Right hindlimb (tissue), 1 donor: ENCODE results near the gene PSAP.
A peak's percentile ranks its signal among the peaks of the same experiment; 100 is the strongest.

ENCODE experiments used
- DNase-seq: peaks from one replicate; pipeline ENCODE4 v3.0.0-alpha.2; 2018

PSAP gene

DNA sequence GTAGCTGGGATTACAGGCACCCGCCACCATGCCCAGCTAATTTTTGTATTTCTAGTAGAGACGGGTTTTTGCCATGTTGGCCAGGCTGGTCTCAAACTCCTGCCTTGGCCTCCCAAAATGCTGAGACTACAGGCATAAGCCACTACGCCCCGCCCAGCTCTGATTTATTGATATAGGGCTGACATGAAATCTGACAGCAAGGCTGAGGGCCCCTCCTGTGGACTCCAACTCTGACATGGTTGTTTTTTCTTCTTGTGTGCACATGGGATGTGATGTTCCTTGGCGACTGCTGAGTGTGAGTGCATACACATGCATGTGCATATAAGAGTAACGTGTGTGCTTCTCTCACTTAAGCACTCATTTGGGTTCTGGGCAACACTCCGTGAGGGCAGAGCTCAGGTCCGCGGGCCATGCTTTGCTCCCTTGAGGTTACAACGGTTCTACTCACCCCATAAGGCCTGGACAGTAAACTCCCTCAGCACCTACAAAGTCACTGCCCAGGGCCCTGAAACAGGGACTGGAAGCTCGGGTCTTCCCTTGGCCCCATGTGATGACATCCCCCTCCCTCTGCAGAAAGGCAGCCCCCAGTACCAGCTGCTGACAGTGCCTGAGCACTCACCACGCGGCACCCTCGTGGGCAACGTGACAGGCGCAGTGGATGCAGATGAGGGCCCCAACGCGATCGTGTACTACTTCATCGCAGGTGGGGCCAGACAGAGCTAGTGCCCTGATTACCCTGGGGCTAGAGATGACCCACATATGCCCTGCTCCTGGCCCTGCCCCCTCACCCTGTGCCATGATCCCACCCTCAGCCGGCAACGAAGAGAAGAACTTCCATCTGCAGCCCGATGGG, 44.1 kb downstream of the PSAP start:
- no peak for DNase-seq

DNA sequence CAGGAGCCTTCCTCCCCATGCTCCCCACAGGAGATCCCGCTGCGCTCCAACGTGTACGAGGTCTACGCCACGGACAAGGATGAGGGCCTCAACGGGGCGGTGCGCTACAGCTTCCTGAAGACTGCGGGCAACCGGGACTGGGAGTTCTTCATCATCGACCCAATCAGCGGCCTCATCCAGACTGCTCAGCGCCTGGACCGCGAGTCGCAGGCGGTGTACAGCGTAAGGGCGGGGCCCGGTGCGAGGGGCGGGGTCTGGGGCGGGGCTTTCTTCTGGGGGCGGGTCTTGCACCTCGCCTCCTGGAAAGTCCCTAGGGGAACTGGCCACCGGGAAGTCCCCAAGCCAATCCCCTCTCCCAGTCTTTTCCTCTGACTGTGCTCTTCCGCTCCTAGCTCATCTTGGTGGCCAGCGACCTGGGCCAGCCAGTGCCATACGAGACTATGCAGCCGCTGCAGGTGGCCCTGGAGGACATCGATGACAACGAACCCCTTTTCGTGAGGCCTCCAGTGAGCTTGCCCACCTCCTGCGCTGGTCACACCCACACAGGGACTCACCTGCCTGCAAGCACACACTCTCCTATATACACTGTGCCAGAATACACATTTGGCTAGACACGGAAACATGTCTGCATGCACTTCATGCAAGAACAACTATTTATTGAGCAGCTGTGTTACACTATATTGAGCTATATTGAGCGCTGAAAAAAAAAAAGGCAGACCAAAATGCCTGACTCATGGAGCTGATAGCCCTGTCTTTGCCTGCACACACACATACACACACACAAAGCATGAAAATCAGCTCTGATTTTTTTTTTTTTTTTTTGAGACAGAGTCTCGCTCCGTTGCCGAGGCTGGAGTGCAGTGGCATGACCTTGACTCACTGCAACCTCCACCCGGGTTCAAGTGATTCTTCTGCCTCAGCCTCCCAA, 45.0 kb downstream of the PSAP start:
- DNase-seq, result peak; percentile 5

DNA sequence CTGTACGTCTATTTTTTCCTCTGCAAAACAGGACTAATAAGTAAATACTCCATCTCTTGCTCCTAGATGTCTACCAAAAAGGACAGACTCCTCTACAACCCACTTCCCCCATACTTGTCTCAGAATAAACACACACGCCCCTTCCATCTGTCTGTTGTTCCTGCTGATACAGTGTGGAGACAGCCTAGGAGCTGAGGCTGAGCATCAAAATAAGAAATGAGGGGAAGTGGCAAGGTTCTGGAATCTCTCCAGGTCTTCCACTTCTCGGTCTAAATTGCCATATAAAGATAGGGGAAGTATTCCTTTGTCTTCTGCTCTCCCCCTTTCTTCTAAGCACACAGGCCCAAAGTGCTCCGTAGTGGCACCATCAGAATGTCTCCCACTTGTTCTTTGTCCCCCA, 47.0 kb downstream of the PSAP start:
- DNase-seq, result peak; percentile 6

- peak; percentile 15 for DNase-seq
Observed at GRCh38 chr10:71802715-71803488, 48.1 kb downstream of the PSAP start.

- DNase-seq, result no peak
Observed at GRCh38 chr10:71802235-71802634, 48.8 kb downstream of the PSAP start.

- DNase-seq, result no peak
Observed at GRCh38 chr10:71801361-71801760, 49.7 kb downstream of the PSAP start.

DNA sequence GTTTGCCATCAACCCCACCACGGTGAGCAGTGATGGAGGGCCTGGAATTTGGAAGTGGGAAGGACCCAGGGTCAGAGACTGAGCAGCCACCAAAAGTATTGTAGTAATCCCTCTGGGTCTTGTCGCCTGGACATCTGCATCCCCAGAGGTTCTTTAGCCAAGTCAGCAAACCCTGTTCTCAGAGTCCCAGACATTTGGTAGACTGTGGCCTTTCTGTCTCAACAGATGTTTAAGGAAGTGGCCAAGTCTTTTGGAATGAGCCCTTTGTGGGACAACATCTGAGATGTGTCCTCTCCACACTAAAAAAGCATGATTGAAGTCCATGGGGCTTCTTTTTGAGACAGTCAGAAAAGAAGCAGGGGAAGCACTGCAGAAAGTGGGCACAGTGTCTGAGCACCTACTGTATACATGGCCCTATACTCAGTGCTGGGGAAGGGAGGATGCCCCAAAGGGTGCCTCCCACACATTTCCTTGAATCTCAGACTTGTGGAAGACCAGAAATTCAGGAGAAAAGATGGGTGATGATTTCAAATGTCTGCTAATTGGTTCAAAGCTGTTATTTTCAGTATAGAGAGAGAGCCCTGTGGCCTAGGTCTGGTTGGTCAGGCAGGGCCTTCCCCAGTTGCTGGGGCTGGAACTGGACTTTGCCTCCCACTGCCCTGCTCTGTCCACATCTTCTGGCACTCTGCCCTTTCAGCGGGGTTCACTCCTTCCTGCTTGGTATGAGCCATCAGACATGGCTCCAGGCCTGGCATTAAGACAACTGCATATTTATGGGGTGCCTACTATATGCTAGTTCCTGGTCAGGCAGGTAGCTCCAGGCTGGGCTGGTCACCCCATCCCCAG, 51.2 kb downstream of the PSAP start:
- DNase-seq, result no peak

GRCh38 chr10:71799112-71799511, 51.9 kb downstream of the PSAP start:
- DNase-seq, result no peak

- no peak for DNase-seq
Observed at GRCh38 chr10:71798308-71798624, 52.8 kb downstream of the PSAP start.

GRCh38 chr10:71797533-71798307, 53.3 kb downstream of the PSAP start:
- no peak for DNase-seq

DNA sequence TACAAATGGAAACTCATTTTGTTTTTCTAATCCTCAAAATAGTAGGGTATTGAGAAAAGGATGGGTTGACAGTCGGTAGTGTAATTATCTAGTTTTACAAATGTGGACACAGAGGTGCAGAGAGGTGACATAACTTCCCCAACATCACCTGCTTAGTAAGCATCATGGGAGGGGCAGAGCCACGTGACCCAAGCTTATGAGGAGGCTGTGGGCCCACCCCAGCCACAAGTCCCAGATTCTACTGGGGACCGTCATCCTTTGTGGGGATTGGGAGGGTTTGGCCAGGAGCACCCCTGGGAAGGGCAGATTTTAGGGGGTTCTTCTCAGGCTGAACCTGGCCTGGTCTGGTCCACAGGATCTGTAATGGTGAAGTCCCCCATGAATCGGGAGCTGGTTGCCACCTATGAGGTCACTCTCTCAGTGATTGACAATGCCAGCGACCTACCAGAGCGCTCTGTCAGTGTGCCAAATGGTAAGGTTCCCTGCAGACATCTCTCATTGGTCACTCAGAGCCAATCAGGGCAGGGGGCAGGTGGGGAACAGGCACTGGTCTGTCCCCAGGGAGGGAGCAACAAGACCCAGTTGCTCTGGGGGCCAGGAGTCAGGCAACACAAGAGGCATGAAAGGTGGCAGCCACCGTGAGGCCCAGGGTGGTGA, 54.2 kb downstream of the PSAP start:
- no peak for DNase-seq

GRCh38 chr10:71795248-71795647, 55.8 kb downstream of the PSAP start:
- DNase-seq, result no peak

- no peak for DNase-seq
Observed at GRCh38 chr10:71790749-71791440, 60.2 kb downstream of the PSAP start.

DNA sequence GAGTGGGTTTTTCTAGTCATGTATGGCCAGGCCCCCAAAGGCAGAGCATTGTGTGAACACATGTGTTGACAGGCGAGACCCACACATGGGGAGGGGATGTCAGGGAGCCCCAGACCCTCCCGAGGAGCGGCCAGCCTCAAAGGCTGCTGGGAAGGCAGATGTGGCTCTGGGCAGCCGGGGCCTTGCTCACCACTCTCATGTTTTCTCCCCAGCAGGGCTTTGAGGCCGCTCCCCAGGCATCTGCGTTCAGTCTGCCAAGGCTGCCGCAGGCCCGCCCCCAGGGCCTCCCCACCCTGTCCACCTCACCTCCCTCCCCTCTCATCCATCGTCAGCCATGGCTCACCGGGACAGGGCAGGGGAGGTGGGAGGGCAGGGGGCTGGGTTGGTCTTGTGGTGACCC, 61.2 kb downstream of the PSAP start:
- DNase-seq, result no peak

- DNase-seq, result no peak
Observed at GRCh38 chr10:71788954-71789353, 62.1 kb downstream of the PSAP start.

DNA sequence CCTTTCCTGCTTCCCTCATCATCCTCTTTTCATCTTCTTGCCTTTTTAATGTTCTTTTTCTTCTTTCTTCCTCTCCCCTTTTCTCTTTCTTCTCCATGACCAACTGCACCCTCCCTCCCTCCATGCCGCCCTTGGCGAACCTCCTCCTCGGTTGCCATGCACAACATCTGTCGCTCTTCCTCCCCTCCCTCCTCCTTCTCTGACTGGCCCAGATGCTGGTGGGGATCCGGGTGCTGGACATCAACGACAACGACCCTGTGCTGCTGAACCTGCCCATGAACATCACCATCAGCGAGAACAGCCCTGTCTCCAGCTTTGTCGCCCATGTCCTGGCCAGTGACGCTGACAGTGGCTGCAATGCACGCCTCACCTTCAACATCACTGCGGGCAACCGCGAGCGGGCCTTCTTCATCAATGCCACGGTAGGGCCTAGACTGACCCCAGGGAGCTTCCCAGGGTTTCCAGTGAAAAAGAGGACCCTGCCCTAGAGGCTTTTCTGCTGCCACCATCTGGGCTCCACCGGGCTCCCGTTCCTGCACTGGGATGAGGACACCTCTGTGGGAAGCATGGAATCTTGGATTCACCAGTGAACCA, 66.3 kb downstream of the PSAP start:
- no peak for DNase-seq

DNA sequence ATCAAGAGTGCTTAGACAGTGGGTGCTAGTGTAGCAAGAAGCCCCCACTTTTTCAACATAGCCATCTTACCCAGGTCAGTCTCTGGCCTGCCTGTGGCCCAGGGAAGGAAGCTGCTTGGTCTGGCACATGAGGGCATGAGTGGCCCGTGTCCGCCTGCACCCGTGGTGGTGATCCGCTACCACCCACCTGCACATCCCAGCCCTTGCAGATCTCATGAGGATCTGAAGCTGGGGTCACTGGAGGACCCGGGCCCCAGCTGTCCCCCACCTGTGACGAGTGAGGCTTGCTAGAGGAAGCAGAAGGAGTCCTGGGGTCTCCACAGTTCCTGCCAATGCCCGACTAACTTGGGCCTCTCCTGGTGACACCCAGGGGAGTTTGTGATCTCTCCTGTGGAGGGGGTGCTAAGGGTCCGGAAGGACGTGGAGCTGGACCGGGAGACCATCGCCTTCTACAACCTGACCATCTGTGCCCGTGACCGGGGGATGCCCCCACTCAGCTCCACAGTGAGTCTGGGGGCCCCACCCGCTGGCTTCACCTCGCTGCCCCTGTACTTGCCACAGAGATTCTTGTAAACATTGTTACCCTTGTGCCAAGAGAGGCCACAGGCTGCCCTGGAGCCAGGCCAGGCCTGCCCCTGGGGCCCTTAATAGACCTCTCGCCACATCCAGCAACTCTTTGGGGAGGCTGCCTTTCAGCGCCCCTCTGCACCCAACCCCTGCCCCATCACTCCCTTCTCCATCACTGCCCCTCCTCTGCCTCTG, 67.0 kb downstream of the PSAP start:
- DNase-seq, result no peak

- no peak for DNase-seq
Observed at GRCh38 chr10:71782917-71783490, 68.0 kb downstream of the PSAP start.
